PFSK-1 (cell line): Measurements from ENCODE around the gene ABCC8.

Experiments used
- FOXP2 ChIP-seq: optimal IDR thresholded peaks from 2 replicates; pipeline ENCODE3; 2011; ENCODE audit warnings: borderline replicate concordance, control low read depth, inconsistent platforms; ENCODE audit not compliant: insufficient read depth; ENCODE audit errors: extremely low read length, extremely low read depth
- POLR2AphosphoS5 ChIP-seq: IDR thresholded peaks from 2 replicates; pipeline ENCODE4 v1.6.1; 2012; ENCODE audit warnings: low read depth, mild to moderate bottlenecking, control low read depth, low read length, moderate library complexity
- REST ChIP-seq, 2 experiments: IDR thresholded peaks; 2 replicates each; pipeline versions ENCODE4 v1.6.1 to v1.8.0; 2011 to 2012; ENCODE audit warnings: low read depth in 2 of 2, low read length in 2 of 2, control low read depth in 1 of 2, inconsistent platforms in 1 of 2, mild to moderate bottlenecking in 1 of 2, moderate library complexity in 1 of 2; ENCODE audit not compliant: insufficient read depth in 1 of 2
- SIN3A ChIP-seq: IDR thresholded peaks from 2 replicates; pipeline ENCODE4 v1.6.1; 2012; ENCODE audit warnings: mild to moderate bottlenecking, low read length, moderate library complexity, borderline replicate concordance; ENCODE audit not compliant: insufficient read depth
- TAF1 ChIP-seq: IDR thresholded peaks from 2 replicates; pipeline ENCODE4 v1.6.1; 2012; ENCODE audit warnings: low read length, control low read depth, borderline replicate concordance; ENCODE audit not compliant: insufficient read depth

The ABCC8 gene

GRCh38 chr11:17376493-17376892 is 100.2 kb downstream of the ABCC8 start:
- TF ChIP-seq SIN3A (no peak), FOXP2 (no peak)

- TF ChIP-seq FOXP2 (no peak), REST (IDR thresholded peaks at IDR 0.05; ENCODE audit: insufficient read depth in 1 of 2, low read depth in 2 of 2, low read length in 2 of 2) (no peak), SIN3A (no peak), POLR2AphosphoS5 (no peak), TAF1 (no peak)
Observed at GRCh38 chr11:17375547-17375946, 101.1 kb downstream of the ABCC8 start.

DNA sequence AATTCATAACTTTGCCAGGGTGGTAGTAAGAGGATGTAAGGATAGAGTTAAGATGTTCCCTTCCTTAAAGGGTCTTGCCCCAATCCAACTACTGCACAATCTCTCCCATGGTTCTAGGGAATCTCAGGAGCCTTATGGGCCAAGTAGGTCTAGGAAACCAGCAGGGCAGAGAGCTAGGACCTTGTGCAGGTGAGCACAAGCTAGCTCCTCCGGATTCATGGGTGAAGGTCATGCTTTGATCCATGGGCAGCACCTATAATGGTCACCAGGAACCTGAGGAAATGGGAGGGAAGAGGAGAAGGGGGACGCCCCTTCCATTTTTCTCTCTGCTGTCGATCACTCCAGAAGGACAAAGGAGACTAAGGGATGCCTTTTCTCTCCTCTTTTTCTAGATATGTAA is 105.0 kb downstream of the ABCC8 start:
- TF ChIP-seq SIN3A: no peak
- no peak for TF ChIP-seq REST (IDR thresholded peaks at IDR 0.05; ENCODE audit: insufficient read depth in 1 of 2, low read depth in 2 of 2, low read length in 2 of 2)
- TF ChIP-seq FOXP2: no peak
- TF ChIP-seq POLR2AphosphoS5: no peak
- TF ChIP-seq TAF1: no peak

DNA sequence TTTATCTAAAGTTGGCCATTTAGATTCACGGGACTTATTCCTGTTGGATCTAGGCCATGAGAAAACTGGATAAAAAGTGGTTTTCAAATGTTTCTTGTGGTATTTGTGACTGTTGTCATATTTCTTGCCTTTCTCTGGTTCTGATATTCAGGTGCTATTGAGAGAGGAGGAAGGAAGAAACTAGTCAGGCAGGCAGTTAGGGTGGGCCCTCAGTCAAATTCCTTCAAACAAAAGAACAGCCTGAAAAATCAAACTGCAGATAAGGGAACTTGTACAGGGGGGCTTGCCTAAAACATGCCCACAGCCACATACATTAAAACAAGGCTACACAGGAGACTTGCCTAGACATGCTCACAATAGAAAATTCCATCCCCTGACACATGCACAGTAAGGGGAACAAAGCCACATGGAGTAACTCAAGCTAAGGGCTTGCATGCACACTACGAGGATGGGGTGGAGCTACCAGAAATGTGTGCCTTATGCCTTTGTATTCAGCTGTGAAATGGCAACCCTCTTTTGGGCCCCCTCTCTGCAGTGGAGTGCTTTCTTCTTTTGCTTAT is 106.9 kb downstream of the ABCC8 start:
- TF ChIP-seq FOXP2 (no peak), REST (IDR thresholded peaks at IDR 0.05; ENCODE audit: insufficient read depth in 1 of 2, low read depth in 2 of 2, low read length in 2 of 2) (no peak), SIN3A (no peak), TAF1 (no peak), POLR2AphosphoS5 (no peak)

- no peak for TF ChIP-seq REST (IDR thresholded peaks at IDR 0.05; ENCODE audit: insufficient read depth in 1 of 2, low read depth in 2 of 2, low read length in 2 of 2)
Observed at GRCh38 chr11:17369094-17369493, 107.6 kb downstream of the ABCC8 start.

DNA sequence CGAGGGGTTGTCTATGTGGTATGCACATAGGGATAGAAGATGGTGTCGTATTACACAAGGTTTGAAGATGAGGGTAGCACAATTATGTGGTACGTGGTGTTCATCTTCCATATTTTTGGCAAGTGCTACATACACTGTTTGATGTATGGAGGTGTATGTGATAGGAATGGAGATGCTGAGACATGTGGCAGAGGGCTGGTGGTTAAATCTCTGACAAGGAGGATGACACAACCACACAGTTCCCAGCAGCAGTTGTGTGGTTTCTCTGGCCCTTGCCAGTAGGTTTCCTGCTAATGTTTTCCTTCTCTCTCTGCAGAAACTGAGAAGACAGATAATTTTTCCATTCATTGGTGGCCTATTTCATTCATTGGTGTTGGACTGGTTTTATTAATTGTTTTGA is 108.1 kb downstream of the ABCC8 start:
- no peak for TF ChIP-seq SIN3A
- TF ChIP-seq FOXP2: no peak
- no peak for TF ChIP-seq TAF1
- TF ChIP-seq POLR2AphosphoS5: no peak
- TF ChIP-seq REST (IDR thresholded peaks at IDR 0.05; ENCODE audit: insufficient read depth in 1 of 2, low read depth in 2 of 2, low read length in 2 of 2): no peak
